WI38 (cell line): ENCODE measurements around the gene ZBED4.

Experiments used
- H3K4me3 ChIP-seq: 2 replicates; pipeline ENCODE4 v1.5.1; 2011; ENCODE audit warnings: low read depth, mild to moderate bottlenecking, control low read depth, low read length
- TF ChIP-seq, protein P1 (sequence below): IDR thresholded peaks from 2 replicates; pipeline ENCODE4 v1.5.1; 2012; ENCODE audit warnings: low read depth, mild to moderate bottlenecking, control low read depth, low read length

The ZBED4 gene

DNA sequence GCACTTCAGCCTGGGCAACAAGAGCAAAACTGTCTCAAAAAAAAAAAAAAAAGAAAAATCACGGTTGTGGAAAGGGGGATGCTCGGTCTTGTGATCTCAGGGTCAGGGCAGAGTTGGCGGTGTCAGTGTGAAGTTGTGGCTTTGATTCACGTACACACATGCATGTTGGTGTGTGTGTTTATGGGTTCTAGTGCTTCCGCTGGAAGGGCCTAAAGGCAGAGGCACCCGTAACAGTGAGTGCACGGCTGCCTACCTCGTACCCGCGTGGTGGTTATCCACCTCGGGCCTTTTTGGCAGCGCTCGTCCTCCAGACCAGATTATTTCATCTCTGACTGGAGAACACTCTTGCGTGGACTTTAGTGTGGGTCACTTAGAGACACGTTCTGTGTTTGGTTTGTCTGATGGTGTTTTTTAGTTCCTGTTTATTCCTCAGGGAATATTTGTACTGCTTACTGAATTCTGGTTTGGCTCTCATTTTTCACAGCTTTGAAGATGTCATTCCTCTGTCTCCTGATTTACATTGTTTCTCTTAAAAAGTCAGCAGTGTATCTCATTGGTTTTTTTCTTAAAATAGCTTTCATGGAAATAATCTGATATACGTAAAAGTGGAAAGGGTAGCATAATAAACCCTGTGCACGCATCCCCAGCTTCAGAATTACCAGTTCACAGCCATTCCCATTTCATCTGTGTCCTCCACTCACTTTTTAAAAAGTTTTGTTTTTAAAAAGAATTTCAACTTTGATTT, 15.6 kb downstream of the ZBED4 start:
- TF ChIP-seq, protein P1, sequence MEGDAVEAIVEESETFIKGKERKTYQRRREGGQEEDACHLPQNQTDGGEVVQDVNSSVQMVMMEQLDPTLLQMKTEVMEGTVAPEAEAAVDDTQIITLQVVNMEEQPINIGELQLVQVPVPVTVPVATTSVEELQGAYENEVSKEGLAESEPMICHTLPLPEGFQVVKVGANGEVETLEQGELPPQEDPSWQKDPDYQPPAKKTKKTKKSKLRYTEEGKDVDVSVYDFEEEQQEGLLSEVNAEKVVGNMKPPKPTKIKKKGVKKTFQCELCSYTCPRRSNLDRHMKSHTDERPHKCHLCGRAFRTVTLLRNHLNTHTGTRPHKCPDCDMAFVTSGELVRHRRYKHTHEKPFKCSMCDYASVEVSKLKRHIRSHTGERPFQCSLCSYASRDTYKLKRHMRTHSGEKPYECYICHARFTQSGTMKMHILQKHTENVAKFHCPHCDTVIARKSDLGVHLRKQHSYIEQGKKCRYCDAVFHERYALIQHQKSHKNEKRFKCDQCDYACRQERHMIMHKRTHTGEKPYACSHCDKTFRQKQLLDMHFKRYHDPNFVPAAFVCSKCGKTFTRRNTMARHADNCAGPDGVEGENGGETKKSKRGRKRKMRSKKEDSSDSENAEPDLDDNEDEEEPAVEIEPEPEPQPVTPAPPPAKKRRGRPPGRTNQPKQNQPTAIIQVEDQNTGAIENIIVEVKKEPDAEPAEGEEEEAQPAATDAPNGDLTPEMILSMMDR = no peak
- H3K4me3 ChIP-seq = no peak overlapping the region

- TF ChIP-seq, protein P1 = no peak
- H3K4me3 ChIP-seq = no peak overlapping the region
Observed at GRCh38 chr22:49869845-49870712, 16.4 kb downstream of the ZBED4 start.

- TF ChIP-seq, protein P1 = no peak
- H3K4me3 ChIP-seq = no peak overlapping the region
Observed at GRCh38 chr22:49871482-49871881, 17.8 kb downstream of the ZBED4 start.

GRCh38 chr22:49872347-49872746, 18.7 kb downstream of the ZBED4 start:
- TF ChIP-seq, protein P1 = no peak
- H3K4me3 ChIP-seq = no peak overlapping the region

DNA sequence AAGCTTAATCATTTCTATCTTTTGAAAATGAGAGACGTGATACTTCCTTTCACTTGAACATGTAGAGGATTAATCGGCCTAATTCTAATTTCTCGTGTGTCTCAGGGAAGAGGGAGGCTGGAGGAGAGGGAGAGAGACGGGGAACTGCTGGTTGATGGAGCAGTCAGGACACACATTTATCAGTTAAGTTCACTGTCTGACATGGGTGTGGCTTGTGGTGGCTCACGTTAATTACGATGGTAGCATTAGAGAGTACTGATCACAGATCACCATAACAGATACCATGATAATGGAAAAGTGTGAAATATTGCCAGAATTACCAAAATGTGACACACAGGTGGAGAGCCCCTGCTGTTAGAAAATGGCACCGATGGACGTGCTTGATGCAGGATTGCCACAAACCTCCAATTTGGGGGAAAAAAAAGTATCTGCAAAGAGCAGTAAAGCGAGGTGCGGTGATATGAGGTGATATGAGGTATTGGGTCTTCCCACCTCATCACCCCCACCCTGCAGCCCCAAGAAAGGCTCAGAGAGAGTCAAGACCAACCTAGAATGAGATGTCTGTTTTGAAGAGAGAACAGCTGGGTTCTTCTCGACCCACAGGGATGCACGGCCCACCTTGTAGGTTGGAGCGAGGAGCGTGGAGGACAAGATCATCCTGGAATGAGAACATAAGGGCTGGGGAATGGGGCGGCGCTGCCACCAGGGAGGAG, 19.7 kb downstream of the ZBED4 start:
- H3K4me3 ChIP-seq = no peak overlapping the region
- TF ChIP-seq, protein P1 = no peak

DNA sequence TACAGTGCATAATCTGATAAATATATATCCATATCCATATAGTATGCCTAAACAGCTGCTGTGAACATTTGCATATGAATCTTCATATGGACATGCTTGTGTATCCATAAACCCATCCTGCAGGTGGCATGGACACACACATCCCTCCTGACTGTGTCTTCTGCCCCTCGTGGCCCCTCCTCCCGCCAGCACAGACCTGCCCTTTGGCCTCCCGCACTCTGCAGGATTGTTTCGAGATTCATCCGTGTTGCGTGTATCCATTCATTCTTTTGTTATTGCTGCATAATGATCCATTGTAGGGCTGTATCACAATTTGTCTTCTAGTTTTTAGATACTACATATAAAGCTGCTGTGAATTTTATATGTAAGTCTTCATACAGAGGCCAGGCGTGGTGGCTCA, 24.0 kb downstream of the ZBED4 start:
- H3K4me3 ChIP-seq = no peak overlapping the region
- TF ChIP-seq, protein P1 = no peak
